CD8-positive, alpha-beta memory T cell (primary cell): ENCODE data around the gene TMEM143. TPM values are rescaled to one million over a fixed set of nuclear protein-coding genes. Genes with fewer than 3 reads are reported as not detected.

Experiments used
- CTCF ChIA-PET: fragments of 350-600 bp; sonication (Branson Sonifier 250); formaldehyde crosslinking; loops from one replicate; lab custom pipeline; 2021; ENCODE audit warnings: antibody characterized with exemption; lab: Charles Lee
- POLR2A ChIA-PET: fragments of 350-600 bp; sonication (Branson Sonifier 250); formaldehyde crosslinking; loops from one replicate; lab custom pipeline; 2021; ENCODE audit warnings: antibody characterized with exemption; lab: Charles Lee
- DNase-seq, 5 donors: peaks; one replicate each; pipeline versions ENCODE4 v3.0.0 to v3.0.0-alpha.2; 2020 to 2022; ENCODE audit warnings: mixed read lengths in 1 of 5
- H3K27ac ChIP-seq: one replicate; pipeline ENCODE4 v1.7.0; 2013; ENCODE audit warnings: low read depth, mild to moderate bottlenecking, low read length, moderate library complexity
- H3K27me3 ChIP-seq: 2 replicates; pipeline ENCODE4 v1.7.0; 2013; ENCODE audit warnings: low read length, mild to moderate bottlenecking; ENCODE audit not compliant: insufficient read depth, poor library complexity, severe bottlenecking
- H3K36me3 ChIP-seq: 2 replicates; pipeline ENCODE4 v1.7.0; 2013; ENCODE audit warnings: mild to moderate bottlenecking, low read length, moderate library complexity; ENCODE audit not compliant: insufficient read depth
- H3K4me1 ChIP-seq: 2 replicates; pipeline ENCODE4 v1.7.0; 2013; ENCODE audit warnings: mild to moderate bottlenecking, low read length, moderate library complexity; ENCODE audit not compliant: insufficient read depth
- H3K4me3 ChIP-seq: 2 replicates; pipeline ENCODE4 v1.7.0; 2013; ENCODE audit warnings: mild to moderate bottlenecking, low read length
- H3K9me3 ChIP-seq: 2 replicates; pipeline ENCODE4 v1.7.0; 2013; ENCODE audit warnings: mild to moderate bottlenecking, low read length
- H3K27ac Mint-ChIP-seq, 8 donors: one replicate each; pipeline ENCODE4 v1.8.0; 2020 to 2021; ENCODE audit warnings: mixed read lengths in 8 of 8, mild to moderate bottlenecking in 6 of 8, inconsistent platforms in 3 of 8, moderate library complexity in 3 of 8
- H3K27me3 Mint-ChIP-seq, 2 donors: one replicate each; pipeline ENCODE4 v1.8.0; 2020 to 2021; ENCODE audit warnings: mixed read lengths in 2 of 2, mild to moderate bottlenecking in 1 of 2, moderate library complexity in 1 of 2
- H3K36me3 Mint-ChIP-seq, 3 donors: one replicate each; pipeline ENCODE4 v1.8.0; 2020 to 2021; ENCODE audit warnings: mixed read lengths in 3 of 3, inconsistent platforms in 1 of 3, mild to moderate bottlenecking in 1 of 3
- H3K4me1 Mint-ChIP-seq, 3 donors: one replicate each; pipeline ENCODE4 v1.8.0; 2020 to 2021; ENCODE audit warnings: mixed read lengths in 3 of 3, inconsistent platforms in 1 of 3, mild to moderate bottlenecking in 1 of 3
- H3K4me3 Mint-ChIP-seq, 7 donors: one replicate each; pipeline ENCODE4 v1.8.0; 2020 to 2021; ENCODE audit warnings: mixed read lengths in 7 of 7, mild to moderate bottlenecking in 6 of 7, moderate library complexity in 4 of 7, inconsistent platforms in 2 of 7
- H3K9me3 Mint-ChIP-seq, 5 donors: one replicate each; pipeline ENCODE4 v1.8.0; 2020 to 2022; ENCODE audit warnings: mixed read lengths in 5 of 5, mild to moderate bottlenecking in 3 of 5, moderate library complexity in 2 of 5, inconsistent platforms in 1 of 5
- polyA plus RNA-seq: library from polyadenylated mRNA; unstranded; fragments of 300-500 nt; fragmentation: Illumina TruSeq; gene quantifications from one replicate; pipeline ENCODE4 v1.2.3, GENCODE V29; 2021
- total RNA-seq, 2 experiments: library from RNA; stranded (reverse); gene quantifications; one replicate each; pipeline ENCODE4 v1.2.3, GENCODE V29; 2021

The TMEM143 gene
- total and polyA plus RNA-seq, 3 experiments from 2014 or later, result 9.2 to 15.8 (median 11.4) TPM

- ChIA-PET CTCF (interaction anchor here (0.8 to 2.4 kb wide), 22 partner anchors 7 to 227 kb away, joined by 3 to 21 read pairs (median 4); partner anchors contain the start of genes SYNGR4 and TMEM143), POLR2A (interaction anchor here (0.5 to 1.2 kb wide), 3 partner anchors 26 to 58 kb away, joined by 4 to 8 read pairs (median 7); partner anchors contain the start of genes SYNGR4 and TMEM143)
- peak; percentile 43 to 73 (median 55) for DNase-seq
- Mint-ChIP-seq H3K4me1 (peaks cover 24 to 49% (median 29%) of the 10 kb centered on the region in 3 donors), H3K27ac (peak overlapping the region; percentile 82 to 97 (median 94)), H3K4me3 (peak overlapping the region; percentile 91 to 98 (median 92)), H3K36me3 (peaks cover 0 to 44% (median 8%) of the 10 kb centered on the region in 3 donors), H3K27me3 (peaks cover 15 to 16% of the 10 kb centered on the region in 2 donors), H3K9me3 (peaks cover 0 to 2% (median 0%) of the 10 kb centered on the region in 5 donors)
- peak overlapping the region; percentile 88 for H3K27ac ChIP-seq
- H3K9me3 ChIP-seq, result no peaks in the 10 kb centered on the region
- peak overlapping the region; percentile 93 for H3K4me3 ChIP-seq
- peaks cover 29% of the 10 kb centered on the region for H3K4me1 ChIP-seq
- H3K36me3 ChIP-seq, result peaks cover 21% of the 10 kb centered on the region
- H3K27me3 ChIP-seq, result peaks cover 16% of the 10 kb centered on the region
These were observed 26.7 kb upstream of the TMEM143 start for GRCh38 chr19:48390188-48391099.

GRCh38 chr19:48386981-48387380 lies 23.2 kb upstream of the TMEM143 start:
- H3K4me3 ChIP-seq, result no peak overlapping the region
- H3K36me3 ChIP-seq, result peaks cover 29% of the 10 kb centered on the region
- no peak overlapping the region for H3K4me3 Mint-ChIP-seq
- no peaks in the 10 kb centered on the region for H3K9me3 ChIP-seq
- CTCF ChIA-PET, result no interaction called here
- H3K4me1 Mint-ChIP-seq, result peaks cover 13 to 23% (median 15%) of the 10 kb centered on the region in 3 donors
- H3K27me3 Mint-ChIP-seq, result no peaks in the 10 kb centered on the region
- no peak overlapping the region for H3K27ac ChIP-seq
- H3K4me1 ChIP-seq, result peaks cover 10% of the 10 kb centered on the region
- H3K36me3 Mint-ChIP-seq, result peaks cover 0 to 75% (median 15%) of the 10 kb centered on the region in 3 donors
- peak overlapping the region in 1 of 8 donors; percentile 92 for H3K27ac Mint-ChIP-seq
- H3K27me3 ChIP-seq, result no peaks in the 10 kb centered on the region
- H3K9me3 Mint-ChIP-seq, result no peaks in the 10 kb centered on the region
- POLR2A ChIA-PET, result interaction anchor here (0.7 kb wide), 1 partner anchor 173 kb away, joined by 8 read pairs; no protein-coding TSS in a partner anchor
- DNase-seq, result no peak

GRCh38 chr19:48385461-48386087 lies 21.8 kb upstream of the TMEM143 start:
- no peak overlapping the region for H3K27ac ChIP-seq
- H3K36me3 ChIP-seq, result peaks cover 29% of the 10 kb centered on the region
- ChIA-PET POLR2A (no interaction called here), CTCF (no interaction called here)
- H3K9me3 ChIP-seq, result no peaks in the 10 kb centered on the region
- DNase-seq, result no peak
- H3K4me3 ChIP-seq, result no peak overlapping the region
- Mint-ChIP-seq H3K4me1 (peaks cover 9 to 18% (median 10%) of the 10 kb centered on the region in 3 donors), H3K27ac (no peak overlapping the region), H3K4me3 (peak overlapping the region in 1 of 7 donors; percentile 34), H3K9me3 (no peaks in the 10 kb centered on the region), H3K36me3 (peaks cover 3 to 75% (median 18%) of the 10 kb centered on the region in 3 donors), H3K27me3 (no peaks in the 10 kb centered on the region)
- no peaks in the 10 kb centered on the region for H3K27me3 ChIP-seq
- H3K4me1 ChIP-seq, result peaks cover 5% of the 10 kb centered on the region

GRCh38 chr19:48382286-48382685 lies 18.5 kb upstream of the TMEM143 start:
- no peaks in the 10 kb centered on the region for H3K9me3 ChIP-seq
- H3K36me3 ChIP-seq, result peaks cover 17% of the 10 kb centered on the region
- H3K27me3 ChIP-seq, result no peaks in the 10 kb centered on the region
- H3K4me3 ChIP-seq, result no peak overlapping the region
- Mint-ChIP-seq H3K27ac (peak overlapping the region in 2 of 8 donors; percentile 29 to 69), H3K36me3 (peaks cover 3 to 54% (median 14%) of the 10 kb centered on the region in 3 donors), H3K27me3 (no peaks in the 10 kb centered on the region), H3K9me3 (no peaks in the 10 kb centered on the region), H3K4me3 (no peak overlapping the region), H3K4me1 (no peaks in the 10 kb centered on the region)
- H3K4me1 ChIP-seq, result no peaks in the 10 kb centered on the region
- POLR2A ChIA-PET, result no interaction called here
- DNase-seq, result no peak
- H3K27ac ChIP-seq, result no peak overlapping the region
- CTCF ChIA-PET, result no interaction called here

GRCh38 chr19:48381178-48381950 lies 17.6 kb upstream of the TMEM143 start:
- Histone ChIP-seq H3K27me3 (no peaks in the 10 kb centered on the region), H3K9me3 (no peaks in the 10 kb centered on the region), H3K4me3 (no peak overlapping the region), H3K36me3 (peaks cover 13% of the 10 kb centered on the region), H3K27ac (no peak overlapping the region), H3K4me1 (no peaks in the 10 kb centered on the region)
- Mint-ChIP-seq H3K27me3 (no peaks in the 10 kb centered on the region), H3K4me1 (no peaks in the 10 kb centered on the region), H3K9me3 (no peaks in the 10 kb centered on the region), H3K36me3 (peaks cover 3 to 47% (median 12%) of the 10 kb centered on the region in 3 donors), H3K4me3 (no peak overlapping the region), H3K27ac (peak overlapping the region in 2 of 8 donors; percentile 40 to 57)
- CTCF ChIA-PET, result interaction anchor here (1.3 to 1.6 kb wide), 2 partner anchors 10 to 60 kb away, joined by 3 to 6 read pairs; partner anchors contain the start of gene KDELR1
- no peak for DNase-seq
- POLR2A ChIA-PET, result no interaction called here

DNA sequence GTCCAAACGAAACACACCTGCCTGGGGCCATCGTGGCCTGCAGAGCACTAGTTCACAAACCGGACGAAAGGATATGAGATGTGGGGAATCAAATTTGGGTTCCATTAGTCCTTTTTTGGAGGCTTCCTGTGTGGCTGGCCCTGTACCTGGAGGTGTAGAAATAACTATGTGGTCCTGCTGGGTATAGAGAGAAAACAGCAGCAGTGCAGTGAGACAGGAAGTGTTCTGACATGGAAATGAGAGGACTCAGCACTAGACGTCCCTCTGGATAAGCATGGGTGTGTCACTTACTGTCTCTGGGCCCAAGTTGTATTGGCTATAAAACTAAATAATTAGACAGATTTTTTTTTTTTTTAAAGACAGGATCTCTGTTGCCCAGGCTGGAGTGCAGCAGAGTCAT lies 15.3 kb upstream of the TMEM143 start:
- Histone ChIP-seq H3K4me3 (no peak overlapping the region), H3K36me3 (peaks cover 2% of the 10 kb centered on the region), H3K4me1 (no peaks in the 10 kb centered on the region), H3K27ac (no peak overlapping the region), H3K27me3 (no peaks in the 10 kb centered on the region), H3K9me3 (no peaks in the 10 kb centered on the region)
- CTCF ChIA-PET, result interaction anchor here (0.7 kb wide), 1 partner anchor 112 kb away, joined by 3 read pairs; no protein-coding TSS in a partner anchor
- DNase-seq, result no peak
- Mint-ChIP-seq H3K27me3 (no peaks in the 10 kb centered on the region), H3K4me1 (no peaks in the 10 kb centered on the region), H3K4me3 (no peak overlapping the region), H3K27ac (no peak overlapping the region), H3K36me3 (peaks cover 3 to 26% (median 4%) of the 10 kb centered on the region in 3 donors), H3K9me3 (no peaks in the 10 kb centered on the region)
- POLR2A ChIA-PET, result interaction anchor here (0.6 kb wide), 1 partner anchor 680 kb away, joined by 8 read pairs; no protein-coding TSS in a partner anchor

DNA sequence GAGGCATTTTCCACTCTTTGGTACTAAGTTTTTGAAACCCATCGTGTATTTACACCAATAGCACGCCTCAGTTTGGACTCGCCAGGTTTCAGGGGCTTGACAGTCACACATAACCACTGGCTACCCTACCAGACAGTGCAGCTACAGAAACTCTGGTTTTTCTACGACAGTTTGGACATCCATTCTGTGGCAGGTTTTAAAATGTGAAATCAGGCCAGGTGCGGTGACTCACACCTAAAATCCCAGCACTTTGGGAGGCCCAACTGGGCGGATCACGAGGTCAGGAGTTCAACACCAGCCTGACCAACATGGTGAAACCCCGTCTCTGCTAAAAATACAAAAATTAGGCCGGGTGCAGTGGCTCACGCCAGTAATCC lies 14.4 kb upstream of the TMEM143 start:
- Histone ChIP-seq H3K27ac (no peak overlapping the region), H3K9me3 (no peaks in the 10 kb centered on the region), H3K27me3 (no peaks in the 10 kb centered on the region), H3K4me1 (no peaks in the 10 kb centered on the region), H3K4me3 (no peak overlapping the region), H3K36me3 (no peaks in the 10 kb centered on the region)
- ChIA-PET POLR2A (interaction anchor here (0.6 kb wide), 1 partner anchor 679 kb away, joined by 8 read pairs; no protein-coding TSS in a partner anchor), CTCF (no interaction called here)
- DNase-seq, result no peak
- H3K36me3 Mint-ChIP-seq, result peaks cover 3 to 18% (median 3%) of the 10 kb centered on the region in 3 donors
- no peaks in the 10 kb centered on the region for H3K27me3 Mint-ChIP-seq
- H3K4me3 Mint-ChIP-seq, result no peak overlapping the region
- H3K4me1 Mint-ChIP-seq, result no peaks in the 10 kb centered on the region
- H3K27ac Mint-ChIP-seq, result no peak overlapping the region
- no peaks in the 10 kb centered on the region for H3K9me3 Mint-ChIP-seq
